ENCODE measurements around the gene GRHL1.

The GRHL1 gene

GRCh38 chr2:9954136-9954535 lies 2.6 kb downstream of the GRHL1 start (continued):
- TF ChIP-seq MZF1 (tag by site-specific recombination; IDR thresholded peaks at IDR 0.05; ENCODE audit: borderline replicate concordance), result peak; percentile 67; the same call in 1 of the 2 replicates
- peak; percentile 62 for TF ChIP-seq OSR2 (tag by site-specific recombination; IDR thresholded peaks at IDR 0.05)
- TF ChIP-seq IKZF3 (tag by site-specific recombination; IDR thresholded peaks at IDR 0.05), result peak; percentile 17; the same call in 1 of the 2 replicates
- TF ChIP-seq FEZF1 (tag by site-specific recombination; IDR thresholded peaks at IDR 0.05), result 0 out of 2 replicates have a peak, but pooled peaks have one; percentile 14
- TF ChIP-seq ZNF670 (tag by site-specific recombination; IDR thresholded peaks at IDR 0.05; ENCODE audit: low read depth), result no peak
- TF ChIP-seq ZSCAN16 (tag by site-specific recombination; IDR thresholded peaks at IDR 0.05), result no peak

DNA sequence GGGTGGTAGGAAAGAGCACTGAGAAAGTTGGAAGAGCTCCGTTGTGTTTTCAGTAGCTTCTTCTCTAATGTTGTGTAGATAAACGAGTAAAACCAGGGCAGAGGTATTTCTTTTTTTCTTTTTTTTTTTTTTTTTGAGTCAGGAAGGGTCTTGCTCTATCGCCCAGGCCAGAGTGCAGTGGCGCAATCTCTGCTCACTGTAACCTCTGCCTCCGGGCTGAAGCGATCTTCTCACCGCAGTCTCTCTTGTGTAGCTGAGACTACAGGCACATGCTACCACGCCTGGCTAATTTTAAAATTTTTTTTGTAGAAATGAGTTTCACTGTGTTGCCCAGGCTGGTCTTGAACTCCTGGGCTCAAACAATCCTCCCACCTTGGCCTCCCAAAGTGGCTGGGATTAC lies 6.6 kb downstream of the GRHL1 start:
- no peak for TF ChIP-seq ZNF423 (tag by site-specific recombination; IDR thresholded peaks at IDR 0.05)
- TF ChIP-seq ZNF768 (tag by site-specific recombination; IDR thresholded peaks at IDR 0.05), result no peak
- no peak for TF ChIP-seq SALL2 (tag by site-specific recombination; IDR thresholded peaks at IDR 0.05; ENCODE audit: borderline replicate concordance)
- TF ChIP-seq ZSCAN23 (tag by site-specific recombination; IDR thresholded peaks at IDR 0.05), result no peak
- no peak for TF ChIP-seq GLIS2 (tag by site-specific recombination; IDR thresholded peaks at IDR 0.05)
- CTCF ChIA-PET, result interaction anchor here (0.6 to 1.0 kb wide), 3 partner anchors 9 to 811 kb away, joined by 3 to 5 read pairs (median 4); no protein-coding TSS in a partner anchor
- H3K27ac ChIP-seq (ENCODE audit: extremely low read depth, low read depth, low read length), result no peak overlapping the region
- H3K4me1 ChIP-seq (ENCODE audit: control insufficient read depth, insufficient read depth, low read length), result peaks cover 19% of the 10 kb centered on the region
- no peaks in the 10 kb centered on the region for H3K9me3 ChIP-seq (ENCODE audit: control insufficient read depth, insufficient read depth, low read depth, low read length)
- H3K4me3 ChIP-seq (ENCODE audit: low read depth, low read length), result no peak overlapping the region
- POLR2A ChIA-PET, result no interaction called here
- peaks cover 8 to 23% of the 10 kb centered on the region in 2 experiments for H3K36me3 ChIP-seq (ENCODE audit: control insufficient read depth in 2 of 2, insufficient read depth in 1 of 2, low read length in 2 of 2)

- CTCF ChIA-PET, result no interaction called here
- Histone ChIP-seq H3K4me3 (ENCODE audit: low read depth, low read length) (no peak overlapping the region), H3K27ac (ENCODE audit: extremely low read depth, low read depth, low read length) (no peak overlapping the region), H3K36me3 (ENCODE audit: control insufficient read depth in 2 of 2, insufficient read depth in 1 of 2, low read length in 2 of 2) (peaks cover 8 to 30% of the 10 kb centered on the region in 2 experiments), H3K4me1 (ENCODE audit: control insufficient read depth, insufficient read depth, low read length) (peaks cover 10% of the 10 kb centered on the region), H3K9me3 (ENCODE audit: control insufficient read depth, insufficient read depth, low read depth, low read length) (no peaks in the 10 kb centered on the region)
- POLR2A ChIA-PET, result no interaction called here
- TF ChIP-seq ZFP37 (tag by site-specific recombination; IDR thresholded peaks at IDR 0.05), result no peak
- TF ChIP-seq REPIN1 (tag by site-specific recombination; IDR thresholded peaks at IDR 0.05; ENCODE audit: low read depth), result no peak
- TF ChIP-seq, protein P1, sequence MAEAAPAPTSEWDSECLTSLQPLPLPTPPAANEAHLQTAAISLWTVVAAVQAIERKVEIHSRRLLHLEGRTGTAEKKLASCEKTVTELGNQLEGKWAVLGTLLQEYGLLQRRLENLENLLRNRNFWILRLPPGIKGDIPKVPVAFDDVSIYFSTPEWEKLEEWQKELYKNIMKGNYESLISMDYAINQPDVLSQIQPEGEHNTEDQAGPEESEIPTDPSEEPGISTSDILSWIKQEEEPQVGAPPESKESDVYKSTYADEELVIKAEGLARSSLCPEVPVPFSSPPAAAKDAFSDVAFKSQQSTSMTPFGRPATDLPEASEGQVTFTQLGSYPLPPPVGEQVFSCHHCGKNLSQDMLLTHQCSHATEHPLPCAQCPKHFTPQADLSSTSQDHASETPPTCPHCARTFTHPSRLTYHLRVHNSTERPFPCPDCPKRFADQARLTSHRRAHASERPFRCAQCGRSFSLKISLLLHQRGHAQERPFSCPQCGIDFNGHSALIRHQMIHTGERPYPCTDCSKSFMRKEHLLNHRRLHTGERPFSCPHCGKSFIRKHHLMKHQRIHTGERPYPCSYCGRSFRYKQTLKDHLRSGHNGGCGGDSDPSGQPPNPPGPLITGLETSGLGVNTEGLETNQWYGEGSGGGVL (tag by site-specific recombination; IDR thresholded peaks at IDR 0.05), result no peak
- TF ChIP-seq MZF1 (tag by site-specific recombination; IDR thresholded peaks at IDR 0.05; ENCODE audit: borderline replicate concordance), result no peak
- no peak for TF ChIP-seq ZNF473 (tag by site-specific recombination; IDR thresholded peaks at IDR 0.05)
- TF ChIP-seq SETDB1 (IDR thresholded peaks at IDR 0.05; ENCODE audit: insufficient read length, low read length), result no peak
- TF ChIP-seq, protein P2, sequence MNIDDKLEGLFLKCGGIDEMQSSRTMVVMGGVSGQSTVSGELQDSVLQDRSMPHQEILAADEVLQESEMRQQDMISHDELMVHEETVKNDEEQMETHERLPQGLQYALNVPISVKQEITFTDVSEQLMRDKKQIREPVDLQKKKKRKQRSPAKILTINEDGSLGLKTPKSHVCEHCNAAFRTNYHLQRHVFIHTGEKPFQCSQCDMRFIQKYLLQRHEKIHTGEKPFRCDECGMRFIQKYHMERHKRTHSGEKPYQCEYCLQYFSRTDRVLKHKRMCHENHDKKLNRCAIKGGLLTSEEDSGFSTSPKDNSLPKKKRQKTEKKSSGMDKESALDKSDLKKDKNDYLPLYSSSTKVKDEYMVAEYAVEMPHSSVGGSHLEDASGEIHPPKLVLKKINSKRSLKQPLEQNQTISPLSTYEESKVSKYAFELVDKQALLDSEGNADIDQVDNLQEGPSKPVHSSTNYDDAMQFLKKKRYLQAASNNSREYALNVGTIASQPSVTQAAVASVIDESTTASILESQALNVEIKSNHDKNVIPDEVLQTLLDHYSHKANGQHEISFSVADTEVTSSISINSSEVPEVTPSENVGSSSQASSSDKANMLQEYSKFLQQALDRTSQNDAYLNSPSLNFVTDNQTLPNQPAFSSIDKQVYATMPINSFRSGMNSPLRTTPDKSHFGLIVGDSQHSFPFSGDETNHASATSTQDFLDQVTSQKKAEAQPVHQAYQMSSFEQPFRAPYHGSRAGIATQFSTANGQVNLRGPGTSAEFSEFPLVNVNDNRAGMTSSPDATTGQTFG (tag by site-specific recombination; IDR thresholded peaks at IDR 0.05; ENCODE audit: borderline replicate concordance), result no peak
These were observed 7.8 kb downstream of the GRHL1 start for GRCh38 chr2:9959262-9959661.
